GM11168 (cell line): ENCODE results near the gene GAL3ST1.
"Not testable (repeated sequence)": the region's sequence is repeated elsewhere in the genome, so short reads cannot be mapped to it uniquely, and the experiment has no call there.

ENCODE experiments used
- in situ Hi-C: fragments of 300-500 bp; cut with MboI; formaldehyde crosslinking; loops from one replicate; pipeline ENCODE4 v1.12.0; 2022; ENCODE audit warnings: low sequenced_read_pairs; ENCODE audit not compliant: unreplicated experiment

Gene GAL3ST1

DNA sequence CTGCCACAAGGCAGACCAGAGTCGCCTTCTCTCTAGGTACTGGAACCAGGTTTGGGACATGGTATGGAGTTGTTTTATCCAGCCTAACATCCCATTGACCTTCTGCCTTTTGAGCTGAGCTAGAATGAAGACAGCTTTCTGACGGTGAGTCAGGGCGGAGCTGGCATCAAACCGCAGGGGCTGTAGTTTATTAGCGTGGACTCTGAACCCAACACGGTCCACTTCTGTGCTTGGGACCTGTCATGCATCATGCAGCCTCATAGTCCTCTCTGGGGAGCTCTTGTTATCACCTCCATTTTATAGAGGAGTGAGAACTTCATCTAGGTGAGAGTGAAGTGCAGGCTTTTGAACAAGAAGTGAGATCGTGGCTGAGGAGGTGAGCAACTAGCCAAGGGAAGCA, 8.3 kb downstream of the GAL3ST1 start:
- in situ Hi-C loops, result no loop called here

DNA sequence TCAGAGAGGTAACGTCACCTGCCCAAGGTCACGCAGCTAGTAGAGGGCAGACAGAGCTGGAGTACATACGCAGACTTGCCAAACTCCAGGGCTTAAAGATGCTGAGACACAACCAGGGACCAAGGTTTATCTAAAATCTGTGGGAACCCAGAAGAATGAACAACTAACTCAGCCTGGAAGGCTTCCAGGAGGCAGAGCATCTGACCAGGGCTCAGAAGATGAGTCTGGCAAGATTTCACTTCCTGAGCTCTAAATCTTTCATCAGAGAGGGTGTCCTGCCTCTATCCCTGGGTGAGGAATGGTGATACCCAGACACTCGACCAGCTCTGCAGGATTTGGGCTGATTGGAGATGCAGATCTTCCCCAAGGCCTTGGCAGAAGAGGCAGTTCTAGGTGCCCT, 9.1 kb downstream of the GAL3ST1 start:
- in situ Hi-C loops, result no loop called here

DNA sequence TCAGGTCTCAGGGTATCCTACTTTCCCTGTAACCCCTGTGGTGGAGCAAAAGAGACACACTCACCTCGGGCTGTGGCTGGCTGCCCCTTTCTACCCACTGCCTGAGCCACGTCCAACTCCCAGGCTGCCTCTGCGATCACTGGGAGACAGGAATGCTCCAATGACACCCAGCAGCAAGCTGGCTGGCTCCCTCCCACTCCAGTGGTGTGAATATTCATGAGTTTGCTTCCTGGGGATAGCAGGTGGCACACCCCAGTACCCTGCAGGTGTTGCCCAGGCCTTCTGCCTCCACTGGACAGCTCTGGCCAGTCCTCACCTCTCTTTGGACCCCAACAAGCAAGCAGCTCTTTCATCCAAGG, 9.7 kb downstream of the GAL3ST1 start:
- in situ Hi-C loops, result no loop called here

DNA sequence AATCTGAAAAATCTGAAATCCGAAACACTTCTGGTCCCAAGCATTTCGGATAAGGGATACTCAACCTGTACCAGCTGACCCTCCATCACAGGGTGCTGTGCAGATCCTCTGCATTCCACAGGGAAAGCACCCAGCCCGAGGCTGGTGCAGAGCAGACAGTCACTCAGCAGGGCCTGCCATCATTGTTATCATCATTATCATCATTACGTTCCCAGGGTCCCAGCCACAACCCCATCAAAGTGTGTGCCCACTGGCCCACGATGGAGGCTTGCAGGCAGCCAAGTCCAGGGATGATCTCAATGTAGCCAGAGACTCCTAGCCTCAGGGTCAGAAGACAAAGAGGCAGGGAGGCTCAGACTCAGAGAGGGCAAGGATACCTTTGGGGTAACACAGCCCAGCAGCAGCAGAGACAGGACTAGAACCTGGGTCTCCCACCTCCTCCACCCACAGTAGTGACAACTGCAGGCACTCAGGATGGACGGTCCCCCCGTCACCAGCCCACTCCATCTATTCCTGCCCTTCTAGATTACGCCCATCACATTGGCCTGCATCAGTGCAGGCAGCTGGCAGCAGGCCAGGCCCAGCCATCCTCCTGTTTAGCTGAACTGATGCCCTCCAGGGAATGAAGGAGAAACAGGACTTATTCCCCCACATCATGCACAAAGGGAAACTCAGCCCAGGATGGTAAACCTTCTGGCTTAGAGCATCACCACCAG, 10.3 kb downstream of the GAL3ST1 start:
- in situ Hi-C loops, result no loop called here

- in situ Hi-C loops, result no loop called here
Measured at GRCh38 chr22:30562366-30562765, 12.1 kb downstream of the GAL3ST1 start.

DNA sequence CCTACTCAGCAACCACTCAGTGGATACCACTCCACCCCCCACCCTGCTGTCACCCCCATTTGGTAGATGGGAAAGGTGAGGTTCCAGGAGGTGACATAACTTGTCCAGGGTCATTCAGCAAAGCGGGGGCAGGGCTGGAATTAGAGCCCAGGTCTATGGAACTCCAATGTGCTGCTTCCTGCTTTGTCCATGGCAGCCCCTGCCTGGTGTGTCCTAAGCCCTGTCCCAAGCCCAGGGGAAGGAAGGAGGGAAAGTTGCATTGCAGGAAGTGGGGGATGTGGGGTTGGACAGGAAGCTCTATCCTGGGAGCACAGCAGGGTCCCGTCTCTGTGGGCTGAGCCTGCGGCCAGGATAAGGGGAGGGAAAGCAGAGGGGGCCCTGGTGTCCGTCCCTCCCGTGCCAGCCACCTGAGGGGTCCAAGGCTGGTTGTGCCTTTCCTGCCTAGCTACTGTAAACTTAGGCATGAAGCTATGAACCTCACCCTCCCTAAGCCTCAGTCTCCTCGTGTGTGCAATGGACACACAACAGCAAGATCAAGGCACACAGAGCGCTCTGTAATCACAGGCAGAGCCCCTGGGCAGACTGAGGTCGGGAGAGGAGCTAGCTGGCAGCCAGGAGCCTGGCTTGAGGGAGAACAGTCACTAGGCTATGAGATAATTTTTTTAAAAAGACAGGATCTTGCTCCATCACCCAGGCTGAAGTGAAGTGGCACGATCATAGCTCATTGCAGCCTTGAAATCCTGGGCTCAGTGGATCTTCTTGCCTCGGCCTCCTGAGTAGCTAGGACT, 12.9 kb downstream of the GAL3ST1 start:
- in situ Hi-C loops, result no loop called here

DNA sequence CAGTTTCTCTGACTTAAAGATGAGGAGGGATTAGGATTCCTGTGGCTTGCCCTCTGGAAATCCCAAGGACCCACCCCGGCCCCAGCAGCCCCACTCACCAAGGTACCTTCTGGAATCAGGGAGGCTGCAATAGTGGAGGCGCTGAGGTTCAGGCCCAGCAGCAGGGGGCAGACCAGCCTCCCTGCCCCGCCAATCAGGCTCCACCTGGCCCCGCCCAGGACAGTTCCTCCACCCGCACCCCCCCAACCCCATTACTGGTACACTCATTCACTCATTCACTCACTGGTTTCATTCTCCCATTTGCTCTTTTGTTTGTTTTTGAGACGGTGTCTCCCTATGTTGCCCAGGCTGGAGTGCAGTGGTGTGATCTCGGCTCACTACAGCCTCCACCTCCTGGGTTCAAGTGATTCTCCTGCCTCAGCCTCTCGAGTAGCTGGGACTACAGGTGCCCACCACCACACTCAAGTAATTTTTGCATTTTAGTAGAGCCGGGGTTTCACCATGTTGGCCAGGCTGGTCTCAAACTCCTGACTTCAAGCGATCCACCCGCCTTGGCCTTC, 13.7 kb downstream of the GAL3ST1 start:
- in situ Hi-C loops, result not testable (repeated sequence)

GRCh38 chr22:30559889-30560288, 14.6 kb downstream of the GAL3ST1 start:
- in situ Hi-C loops, result no loop called here

- in situ Hi-C loops, result no loop called here
Measured at GRCh38 chr22:30557243-30557642, 17.2 kb downstream of the GAL3ST1 start.

DNA sequence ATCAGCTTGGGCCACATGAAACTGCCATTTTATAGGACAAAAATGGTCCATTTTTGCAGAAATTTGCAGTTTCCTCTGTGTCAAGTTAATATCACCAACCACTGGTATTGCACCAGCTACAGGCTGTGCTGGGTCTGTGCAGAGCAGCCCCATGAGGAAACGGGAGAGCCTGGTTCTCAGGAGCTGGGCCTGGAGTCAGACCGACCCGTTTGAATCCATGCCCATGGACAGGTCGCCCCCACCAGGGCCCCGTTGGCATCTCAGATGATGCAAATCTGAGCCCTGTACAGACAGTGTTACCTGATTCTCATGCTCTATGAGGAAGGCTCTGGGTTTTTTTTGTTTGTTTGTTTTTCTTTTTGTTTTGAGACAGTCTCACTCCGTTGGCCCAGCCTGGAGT, 18.1 kb downstream of the GAL3ST1 start:
- in situ Hi-C loops, result no loop called here

DNA sequence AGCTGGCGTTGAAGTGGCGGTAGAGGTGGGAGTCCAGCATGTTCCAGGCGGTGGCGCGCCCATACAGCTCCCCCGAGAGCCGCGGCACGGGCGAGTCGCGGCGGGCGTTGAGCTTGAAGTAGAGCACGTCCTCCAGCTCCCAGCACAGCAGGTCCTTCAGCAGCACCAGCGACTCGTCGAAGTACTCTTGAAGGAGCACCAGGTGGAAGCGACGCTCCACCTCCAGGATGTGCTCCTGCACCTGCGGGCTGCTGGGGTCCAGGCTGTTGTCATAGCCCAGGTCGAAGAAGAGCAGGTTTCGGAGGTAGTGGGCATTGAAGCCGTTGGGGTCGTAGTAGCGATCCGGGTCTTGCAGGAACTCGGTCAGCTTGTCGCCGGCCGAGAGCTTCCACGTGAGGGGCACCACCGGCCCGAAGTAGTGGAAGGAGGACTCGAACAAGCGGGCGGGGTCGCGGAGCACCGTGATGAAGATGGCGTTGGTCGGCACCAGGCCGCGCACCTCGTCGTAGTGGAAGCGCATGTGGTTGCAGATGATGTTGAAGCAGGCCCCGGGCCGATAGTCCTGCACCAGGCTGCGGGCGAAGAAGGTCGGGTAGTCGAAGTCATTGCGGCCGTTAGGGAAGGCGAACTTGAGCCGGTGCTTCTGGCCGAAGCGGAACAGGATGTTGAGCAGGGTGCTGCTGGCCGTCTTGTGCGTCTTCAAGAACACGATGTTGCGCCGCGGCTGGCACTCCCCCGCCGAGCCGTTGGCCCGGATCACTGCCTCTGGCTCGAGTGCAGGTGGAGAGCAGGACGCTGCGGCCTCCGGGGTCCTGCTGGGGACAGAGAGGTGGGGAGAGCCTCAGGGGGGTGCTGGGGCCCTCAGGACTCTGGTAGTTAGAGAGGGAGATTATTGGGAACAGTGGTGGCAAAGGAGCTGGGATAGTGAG, 18.9 kb downstream of the GAL3ST1 start:
- in situ Hi-C loops, result no loop called here

DNA sequence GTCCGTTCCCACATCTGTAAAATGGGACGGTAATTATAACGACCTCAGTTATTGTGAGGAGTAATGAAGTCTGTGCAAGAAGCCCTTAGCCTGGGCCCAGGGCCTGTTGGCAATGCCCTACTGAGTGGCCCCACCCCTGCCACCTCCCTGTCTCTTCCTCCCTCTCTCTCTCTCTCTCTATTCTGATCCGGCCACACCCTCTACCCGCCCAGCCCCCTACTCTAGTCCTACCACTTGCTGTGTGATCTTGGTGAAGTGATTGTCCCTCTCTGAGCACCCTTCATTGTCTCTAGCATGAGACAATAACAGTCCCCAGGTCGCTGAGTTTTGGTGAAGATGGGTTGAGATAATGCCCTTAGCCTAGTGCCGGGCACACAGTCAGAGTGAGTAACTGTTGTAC, 20.5 kb downstream of the GAL3ST1 start:
- in situ Hi-C loops, result no loop called here

- in situ Hi-C loops, result no loop called here
Measured at GRCh38 chr22:30552719-30553118, 21.7 kb downstream of the GAL3ST1 start.

DNA sequence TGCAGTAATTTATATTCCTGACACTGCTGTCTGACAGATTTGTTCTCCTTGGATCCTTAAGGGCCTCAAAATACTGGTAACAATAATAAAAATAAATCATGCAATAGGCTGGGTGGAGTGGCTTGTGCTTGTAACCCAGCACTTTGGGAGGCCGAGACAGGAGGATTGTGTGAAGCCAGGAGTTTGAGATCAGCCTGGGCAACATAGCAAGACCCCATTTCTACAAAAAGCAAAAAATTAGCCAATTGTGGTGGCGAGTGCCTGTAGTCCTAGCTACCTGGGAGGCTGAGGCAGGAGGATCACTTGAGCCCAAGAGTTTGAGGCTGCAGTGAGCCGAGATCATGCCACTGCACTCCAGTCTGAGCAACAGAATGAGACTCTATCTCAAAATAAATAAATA, 22.7 kb downstream of the GAL3ST1 start:
- in situ Hi-C loops, result not testable (repeated sequence)

DNA sequence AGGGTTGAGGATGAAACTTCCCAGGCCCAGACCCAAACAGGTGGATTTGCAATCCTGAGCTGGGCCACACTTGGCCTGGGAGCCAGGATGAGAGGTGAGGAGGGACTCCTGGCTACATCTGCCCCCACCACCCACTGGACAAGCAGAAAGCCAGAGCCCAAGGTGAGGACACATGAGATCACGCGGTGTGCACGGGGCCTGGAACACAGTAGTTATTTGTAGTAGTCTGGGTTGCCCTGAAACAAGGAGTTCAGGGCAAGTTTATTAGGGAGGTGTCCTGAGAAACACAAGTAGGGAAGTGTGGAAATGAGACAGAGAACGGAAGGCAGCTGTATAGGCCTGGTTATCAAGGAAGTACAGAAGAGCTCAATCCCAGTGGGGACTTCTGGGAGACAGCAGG, 27.3 kb downstream of the GAL3ST1 start:
- in situ Hi-C loops, result no loop called here

GRCh38 chr22:30546616-30547015, 27.8 kb downstream of the GAL3ST1 start, which contains the start of gene SEC14L6:
Gene SEC14L6 (minus strand): TSS chr22:30546741. CDS start chr22:30546682, 59 bp downstream.
- in situ Hi-C loops, result no loop called here

- in situ Hi-C loops, result no loop called here
Measured at GRCh38 chr22:30542811-30543188, 31.7 kb downstream of the GAL3ST1 start.

DNA sequence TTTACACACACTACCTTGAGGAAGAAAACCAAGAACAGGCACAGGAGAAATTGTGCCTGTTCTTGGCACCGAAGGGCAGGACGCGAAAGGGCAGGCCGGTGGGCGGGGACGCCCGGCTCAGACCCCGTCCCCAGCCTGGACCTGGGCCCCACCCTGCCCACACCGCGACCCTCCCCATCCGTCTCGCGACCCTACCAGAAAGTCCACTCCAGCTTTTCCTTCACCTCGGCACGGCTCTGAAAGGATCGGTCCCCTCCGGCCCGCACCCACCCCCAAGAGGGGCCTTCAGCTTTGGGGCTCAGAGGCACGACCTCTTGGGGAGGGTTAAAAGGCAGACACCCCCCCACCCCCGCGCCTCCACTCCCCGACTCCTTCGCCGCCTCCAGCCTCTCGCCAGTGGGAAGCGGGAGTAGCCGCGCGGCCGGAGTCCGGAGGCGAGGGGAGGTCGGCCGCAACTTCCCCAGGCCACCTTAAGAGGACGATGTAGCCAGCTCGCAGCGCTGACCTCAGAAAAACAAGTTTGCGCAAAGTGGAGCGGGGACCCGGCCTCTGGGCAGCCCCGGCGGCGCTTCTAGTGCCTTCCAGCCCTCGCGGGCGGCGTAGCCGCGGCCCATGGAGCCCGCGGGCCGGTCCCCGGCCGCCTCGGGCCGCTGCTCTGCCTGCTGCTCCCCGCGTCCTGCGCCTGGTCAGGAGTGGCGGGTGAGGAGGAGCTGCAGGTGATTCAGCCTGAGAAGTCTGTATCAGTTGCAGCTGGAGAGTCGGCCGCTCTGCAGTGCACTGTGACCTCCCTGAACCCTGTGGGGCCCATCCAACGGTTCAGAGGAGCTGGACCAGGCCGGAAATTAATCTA, 32.3 kb downstream of the GAL3ST1 start:
- in situ Hi-C loops, result no loop called here

DNA sequence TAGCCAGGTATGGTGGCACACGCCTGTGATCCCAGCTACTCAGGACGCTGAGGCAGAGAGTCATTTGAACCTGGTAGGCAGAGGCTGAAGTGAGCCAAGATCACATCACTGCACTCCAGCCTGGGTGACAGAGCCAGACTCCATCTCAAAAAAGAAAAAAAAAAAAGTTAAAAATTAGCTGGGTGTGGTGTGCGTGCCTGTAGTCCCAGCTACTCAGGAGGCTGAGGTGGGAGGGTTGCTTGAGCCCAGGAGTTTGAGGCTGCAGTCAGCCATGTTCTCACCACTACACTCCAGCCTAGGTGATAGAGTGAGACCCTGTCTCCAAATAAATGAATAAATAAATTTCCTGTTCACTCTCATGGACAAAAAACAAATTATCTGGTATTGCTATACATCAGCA, 33.0 kb downstream of the GAL3ST1 start:
- in situ Hi-C loops, result not testable (repeated sequence)

- in situ Hi-C loops, result no loop called here
Measured at GRCh38 chr22:30539368-30539767, 35.1 kb downstream of the GAL3ST1 start.
